Liver (tissue), 9 donors: ENCODE measurements around the gene DLGAP4. TPM values are rescaled to one million over a fixed set of nuclear protein-coding genes. Genes with fewer than 3 reads are reported as not detected.

Source experiments
- DNase-seq: peaks from one replicate; pipeline ENCODE4 v3.0.0-alpha.2; 2017; ENCODE audit warnings: low spot score
- H3K27ac ChIP-seq, 2 donors: one replicate each; pipeline ENCODE4 v1.7.0; 2013; ENCODE audit warnings: inconsistent platforms in 2 of 2, low read length in 2 of 2, control low read depth in 1 of 2, low read depth in 1 of 2, mild to moderate bottlenecking in 1 of 2
- H3K27me3 ChIP-seq, 4 donors: one replicate each; pipeline versions ENCODE4 v1.6.1 to v1.7.0; 2013; ENCODE audit warnings: low read length in 3 of 4, inconsistent platforms in 1 of 4, mild to moderate bottlenecking in 1 of 4, moderate library complexity in 1 of 4; ENCODE audit not compliant: control insufficient read depth in 4 of 4, insufficient read depth in 4 of 4
- H3K36me3 ChIP-seq, 4 donors: one replicate each; pipeline versions ENCODE4 v1.6.1 to v1.7.0; 2013; ENCODE audit warnings: low read length in 3 of 4, mild to moderate bottlenecking in 3 of 4, low read depth in 1 of 4, moderate library complexity in 1 of 4; ENCODE audit not compliant: control insufficient read depth in 4 of 4, insufficient read depth in 3 of 4
- H3K4me1 ChIP-seq, 4 donors: one replicate each; pipeline versions ENCODE4 v1.6.1 to v1.7.0; 2013; ENCODE audit warnings: low read length in 3 of 4, mild to moderate bottlenecking in 3 of 4, moderate library complexity in 1 of 4; ENCODE audit not compliant: control insufficient read depth in 4 of 4, insufficient read depth in 4 of 4
- H3K4me3 ChIP-seq, 3 donors: one replicate each; pipeline versions ENCODE4 v1.6.1 to v1.7.0; 2013; ENCODE audit warnings: low read length in 3 of 3, control low read depth in 1 of 3, low read depth in 1 of 3, mild to moderate bottlenecking in 1 of 3
- H3K9ac ChIP-seq, 2 donors: one replicate each; pipeline ENCODE4 v1.7.0; 2013; ENCODE audit warnings: low read length in 2 of 2, mild to moderate bottlenecking in 2 of 2, moderate library complexity in 2 of 2, control low read depth in 1 of 2, low read depth in 1 of 2
- H3K9me3 ChIP-seq, 4 donors: one replicate each; pipeline versions ENCODE4 v1.6.1 to v1.7.0; 2013; ENCODE audit warnings: low read length in 3 of 4; ENCODE audit not compliant: control insufficient read depth in 4 of 4
- ATF3 ChIP-seq: IDR thresholded peaks from 2 replicates; pipeline ENCODE4 v1.6.1; 2016; ENCODE audit warnings: antibody characterized with exemption
- EGR1 ChIP-seq, 2 donors: IDR thresholded peaks; 2 replicates each; pipeline ENCODE4 v1.6.1; 2016 to 2018; ENCODE audit warnings: antibody characterized with exemption in 2 of 2, low read depth in 2 of 2
- FOXA1 ChIP-seq: IDR thresholded peaks from 2 replicates; pipeline ENCODE4 v1.6.1; 2016; ENCODE audit warnings: antibody characterized with exemption
- FOXA2 ChIP-seq: IDR thresholded peaks from 2 replicates; pipeline ENCODE4 v1.6.1; 2016; ENCODE audit warnings: antibody characterized with exemption
- GABPA ChIP-seq, 2 donors: IDR thresholded peaks in 1 of 2; conservative IDR thresholded peaks in 1 of 2; 2 replicates each; pipeline ENCODE4 v1.6.1; 2016; ENCODE audit warnings: antibody characterized with exemption in 2 of 2, mild to moderate bottlenecking in 1 of 2, moderate library complexity in 1 of 2
- HNF4A ChIP-seq, 2 donors: conservative IDR thresholded peaks; 2 replicates each; pipeline ENCODE4 v1.6.1; 2016; ENCODE audit warnings: antibody characterized with exemption in 2 of 2, mild to moderate bottlenecking in 2 of 2
- HNF4G ChIP-seq: IDR thresholded peaks from 2 replicates; pipeline ENCODE4 v1.6.1; 2016; ENCODE audit warnings: antibody characterized with exemption
- JUND ChIP-seq, 2 donors: IDR thresholded peaks; 2 replicates each; pipeline ENCODE4 v1.6.1; 2016; ENCODE audit warnings: antibody characterized with exemption in 2 of 2
- RAD21 ChIP-seq, 2 donors: IDR thresholded peaks; 2 replicates each; pipeline ENCODE4 v1.6.1; 2016; ENCODE audit warnings: antibody characterized with exemption in 2 of 2, mild to moderate bottlenecking in 2 of 2
- REST ChIP-seq: IDR thresholded peaks from 2 replicates; pipeline ENCODE4 v1.6.1; 2016; ENCODE audit warnings: antibody characterized with exemption, mild to moderate bottlenecking
- RXRA ChIP-seq, 2 donors: IDR thresholded peaks; 2 replicates each; pipeline ENCODE4 v1.6.1; 2017 to 2018; ENCODE audit warnings: antibody characterized with exemption in 2 of 2, mild to moderate bottlenecking in 1 of 2
- SP1 ChIP-seq: IDR thresholded peaks from 2 replicates; pipeline ENCODE4 v1.6.1; 2018; ENCODE audit warnings: antibody characterized with exemption, mild to moderate bottlenecking
- YY1 ChIP-seq: IDR thresholded peaks from 2 replicates; pipeline ENCODE4 v1.6.1; 2016; ENCODE audit warnings: antibody characterized with exemption, mild to moderate bottlenecking
- WGBS: extraction: QIAGEN DNeasy Blood & Tissue Kit; methylation state at CpG from one replicate; pipeline ENCODE4 v1.1.7; 2013; 5-methylcytosine and 5-hydroxymethylcytosine counted together
- polyA plus RNA-seq, 2 donors: library from polyadenylated mRNA; stranded (reverse) in 1 of 2; unstranded in 1 of 2; fragments of 200-250 nt in 1 of 2; fragments of >200 nt in 1 of 2; fragmentation: Nextera tagmentation in 1 of 2; extraction: Ambion mirVana in 1 of 2; gene quantifications; one replicate each; pipeline versions ENCODE4 v1.2.1 to v1.2.3, GENCODE V29; 2013 to 2015
- total RNA-seq, 2 donors: library from RNA; depleted of rRNA; stranded (reverse); fragments of >200 nt; gene quantifications; one replicate each; pipeline ENCODE4 v1.2.3, GENCODE V29; 2014
- donor health status: healthy.
- donor health status: healthy.
- donor health status: healthy.
- donor health status: healthy.
- donor health status: healthy.

The DLGAP4 gene
- total and polyA plus RNA-seq, 4 donors, result 2.9 to 18.7 (median 11.2) TPM

- H3K36me3 ChIP-seq, result no peaks in the 10 kb centered on the region
- H3K4me1 ChIP-seq, result no peaks in the 10 kb centered on the region
- 86% methylated on average over 6 of the region's 6 CpGs for WGBS
- H3K27me3 ChIP-seq, result peaks cover 0 to 3% (median 0%) of the 10 kb centered on the region in 4 donors
- H3K4me3 ChIP-seq, result no peak overlapping the region
- H3K27ac ChIP-seq, result no peak overlapping the region
- H3K9me3 ChIP-seq, result no peaks in the 10 kb centered on the region
- no peak overlapping the region for H3K9ac ChIP-seq
- DNase-seq, result no peak
- TF ChIP-seq EGR1 (IDR thresholded peaks at IDR 0.05; ENCODE audit: low read depth in 2 of 2) (no peak), FOXA1 (no peak), HNF4A (conservative IDR thresholded peaks at IDR 0.05) (no peak), ATF3 (no peak), FOXA2 (no peak), JUND (IDR thresholded peaks at IDR 0.05) (no peak)
These were observed 90.2 kb downstream of the DLGAP4 start for GRCh38 chr20:36396340-36396739.

- Histone ChIP-seq H3K27ac (no peak overlapping the region), H3K9me3 (no peaks in the 10 kb centered on the region), H3K4me3 (no peak overlapping the region), H3K4me1 (no peaks in the 10 kb centered on the region), H3K36me3 (no peaks in the 10 kb centered on the region), H3K9ac (no peak overlapping the region), H3K27me3 (peaks cover 0 to 3% (median 0%) of the 10 kb centered on the region in 4 donors)
- WGBS, result 77% methylated on average over 8 of the region's 8 CpGs
- DNase-seq, result no peak
- TF ChIP-seq YY1, result no peak
- TF ChIP-seq GABPA (IDR thresholded peaks at IDR 0.05 in 1 of 2, conservative IDR thresholded peaks at IDR 0.05 in 1 of 2), result no peak
- no peak for TF ChIP-seq REST
- no peak for TF ChIP-seq HNF4G
These were observed 90.9 kb downstream of the DLGAP4 start for GRCh38 chr20:36396847-36397630.

GRCh38 chr20:36398515-36398914 is 92.4 kb downstream of the DLGAP4 start:
- WGBS, result 63% methylated on average over 3 of the region's 3 CpGs
- no peak for TF ChIP-seq ATF3
- no peak for TF ChIP-seq RXRA (IDR thresholded peaks at IDR 0.05)
- TF ChIP-seq SP1, result no peak
- no peak for TF ChIP-seq RAD21 (IDR thresholded peaks at IDR 0.05)
- no peak for DNase-seq
- H3K9me3 ChIP-seq, result peaks cover 0 to 3% (median 0%) of the 10 kb centered on the region in 4 donors
- no peak overlapping the region for H3K9ac ChIP-seq
- H3K4me1 ChIP-seq, result no peaks in the 10 kb centered on the region
- H3K4me3 ChIP-seq, result no peak overlapping the region
- peaks cover 0 to 3% (median 0%) of the 10 kb centered on the region in 4 donors for H3K27me3 ChIP-seq
- H3K27ac ChIP-seq, result no peak overlapping the region
- H3K36me3 ChIP-seq, result no peaks in the 10 kb centered on the region
